Activated CD8-positive, alpha-beta memory T cell treated with anti-CD3 and anti-CD28 coated beads, Interleukin-2, amount 10 ng/mL, durations not matched to agents 7 days and 5 days (primary cell): ENCODE measurements around the gene ALX4. TPM values are rescaled to one million over a fixed set of nuclear protein-coding genes. Genes with fewer than 3 reads are reported as not detected.

ENCODE experiments used
- ATAC-seq: fragments of 150-1000 bp; cut with Tn5 transposase; one replicate; pipeline ENCODE4 v1.10.0; 2021; ENCODE audit warnings: moderate library complexity
- CTCF ChIA-PET: fragments of 350-600 bp; sonication (Branson Sonifier 250); formaldehyde crosslinking; loops from one replicate; lab custom pipeline; 2021; ENCODE audit warnings: antibody characterized with exemption; lab: Charles Lee
- DNase-seq: peaks from one replicate; pipeline ENCODE4 v3.0.0-alpha.2; 2020
- H3K27ac Mint-ChIP-seq: one replicate; pipeline ENCODE4 v1.8.0; 2021; ENCODE audit warnings: mild to moderate bottlenecking, mixed read lengths
- H3K27me3 Mint-ChIP-seq: one replicate; pipeline ENCODE4 v1.8.0; 2021; ENCODE audit warnings: mixed read lengths
- H3K36me3 Mint-ChIP-seq: one replicate; pipeline ENCODE4 v1.8.0; 2021; ENCODE audit warnings: mild to moderate bottlenecking, mixed read lengths
- H3K4me1 Mint-ChIP-seq: one replicate; pipeline ENCODE4 v1.8.0; 2021; ENCODE audit warnings: mixed read lengths
- H3K4me3 Mint-ChIP-seq: one replicate; pipeline ENCODE4 v1.8.0; 2021; ENCODE audit warnings: mild to moderate bottlenecking, moderate library complexity, mixed read lengths
- H3K9me3 Mint-ChIP-seq: one replicate; pipeline ENCODE4 v1.8.0; 2022; ENCODE audit warnings: low read depth, mixed read lengths
- total RNA-seq, 2 experiments: library from RNA; stranded (reverse); gene quantifications; one replicate each; pipeline ENCODE4 v1.2.3, GENCODE V29; 2021

ALX4 gene
- total RNA-seq, 2 experiments from 2014 or later = not detected

DNA sequence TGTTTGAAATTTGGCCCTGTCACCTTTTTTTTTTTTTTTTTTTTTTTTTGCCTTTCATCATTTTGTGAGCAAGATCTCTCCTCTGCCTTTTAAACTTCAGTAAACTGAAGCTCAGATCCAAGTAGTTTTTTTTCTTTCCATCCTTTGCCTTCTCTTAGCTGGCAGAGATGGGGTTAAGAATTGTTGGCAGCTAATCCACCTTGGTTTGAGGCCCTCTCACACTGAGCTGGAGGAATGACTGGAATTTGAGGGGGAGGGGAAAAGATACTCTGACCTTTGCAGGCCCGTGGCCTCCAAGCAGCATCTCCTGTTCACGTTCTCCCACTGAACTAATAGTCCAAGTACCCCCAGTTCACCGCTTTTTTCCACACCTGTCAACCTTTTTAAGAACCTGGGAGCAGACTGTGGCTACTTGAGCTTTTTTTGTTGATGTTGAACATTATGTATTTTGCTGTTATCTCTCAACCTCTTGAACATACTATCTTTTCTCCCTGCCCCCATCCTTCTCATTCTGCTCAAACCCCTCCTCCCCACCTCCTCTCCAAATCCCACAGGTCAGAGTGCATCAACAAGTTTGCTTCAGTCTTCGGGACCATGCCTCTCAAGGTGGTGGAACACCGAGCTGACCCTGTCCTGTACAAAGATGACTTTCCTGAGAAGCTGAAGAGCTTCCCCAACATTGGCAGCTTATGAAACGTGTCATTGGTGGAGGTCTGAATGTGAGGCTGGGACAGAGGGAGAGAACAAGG, 66.2 kb downstream of the ALX4 start:
- CTCF ChIA-PET = interaction anchor here (0.7 kb wide), 3 partner anchors 19 to 223 kb away, joined by 3 to 6 read pairs (median 4); no protein-coding TSS in a partner anchor
- no peaks in the 10 kb centered on the region for H3K9me3 Mint-ChIP-seq
- H3K27ac Mint-ChIP-seq = no peak overlapping the region
- H3K4me3 Mint-ChIP-seq = no peak overlapping the region
- no peaks in the 10 kb centered on the region for H3K4me1 Mint-ChIP-seq
- H3K27me3 Mint-ChIP-seq = no peaks in the 10 kb centered on the region
- DNase-seq (no peak), ATAC-seq (no peak)
- peaks cover 6% of the 10 kb centered on the region for H3K36me3 Mint-ChIP-seq

DNA sequence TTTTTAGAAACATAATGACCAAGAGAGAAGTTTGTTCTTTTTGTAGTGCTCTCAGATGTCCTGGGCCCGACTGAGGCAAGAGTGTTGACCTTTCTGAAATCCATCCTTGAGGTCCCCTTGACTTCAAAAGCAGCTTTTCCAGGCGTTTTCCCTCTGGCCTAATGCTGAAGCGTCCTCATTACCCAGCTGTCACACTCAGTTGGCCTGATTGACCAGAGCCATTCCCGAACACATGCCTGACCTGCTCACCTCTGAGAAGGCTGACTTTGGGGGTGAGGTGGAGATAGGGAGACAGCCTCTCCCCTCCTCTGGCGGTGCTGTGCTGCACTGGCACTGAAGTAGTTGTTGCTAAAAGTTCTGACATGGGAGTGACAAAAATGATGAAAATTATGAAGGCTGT, 66.9 kb downstream of the ALX4 start:
- ATAC-seq (no peak), DNase-seq (no peak)
- Mint-ChIP-seq H3K27me3 (no peaks in the 10 kb centered on the region), H3K4me3 (no peak overlapping the region), H3K36me3 (peaks cover 6% of the 10 kb centered on the region), H3K4me1 (no peaks in the 10 kb centered on the region), H3K27ac (no peak overlapping the region), H3K9me3 (no peaks in the 10 kb centered on the region)
- CTCF ChIA-PET = interaction anchor here (0.7 kb wide), 1 partner anchor 86 kb away, joined by 4 read pairs; no protein-coding TSS in a partner anchor

DNA sequence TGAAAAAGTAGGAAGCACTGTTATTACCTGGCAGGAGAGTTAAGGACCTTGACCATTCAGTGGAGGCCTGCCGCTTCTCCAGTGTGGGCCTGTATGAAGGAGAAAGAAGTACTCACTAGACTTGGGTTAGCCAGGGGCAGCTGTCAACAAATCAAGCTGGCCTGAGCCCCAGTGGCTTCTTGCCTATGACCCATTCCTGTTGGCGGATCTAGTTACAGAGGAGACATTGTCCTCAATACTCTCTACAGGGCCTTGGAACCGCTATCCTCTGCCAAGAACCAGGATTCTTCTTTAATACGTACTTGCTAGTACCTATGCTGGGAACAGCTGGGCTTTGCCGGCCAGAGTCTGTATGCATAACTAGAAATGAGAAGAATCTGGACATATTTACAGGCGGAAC, 68.1 kb downstream of the ALX4 start:
- no peaks in the 10 kb centered on the region for H3K27me3 Mint-ChIP-seq
- H3K9me3 Mint-ChIP-seq = no peaks in the 10 kb centered on the region
- CTCF ChIA-PET = no interaction called here
- H3K36me3 Mint-ChIP-seq = peaks cover 9% of the 10 kb centered on the region
- no peak overlapping the region for H3K4me3 Mint-ChIP-seq
- H3K27ac Mint-ChIP-seq = no peak overlapping the region
- no peak for DNase-seq
- ATAC-seq = no peak
- H3K4me1 Mint-ChIP-seq = no peaks in the 10 kb centered on the region

DNA sequence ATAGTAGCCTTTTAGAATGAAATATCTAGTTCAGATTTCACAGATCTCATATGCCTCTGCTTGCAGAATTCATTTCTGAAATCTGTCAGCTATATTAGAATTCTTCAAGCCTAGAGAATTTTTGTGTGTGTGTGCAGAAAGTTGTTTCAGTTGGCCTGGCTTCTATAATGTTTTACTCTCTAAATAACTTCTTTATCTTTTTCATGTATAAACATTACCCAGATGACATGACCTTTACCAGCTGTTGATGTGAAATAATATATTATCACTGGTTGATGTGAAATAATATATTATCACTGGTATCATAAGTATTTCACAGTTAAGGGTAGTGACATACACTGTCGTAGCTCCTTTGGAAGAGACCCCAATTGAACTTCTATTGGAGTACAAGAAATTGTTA, 72.8 kb downstream of the ALX4 start:
- ATAC-seq (no peak), DNase-seq (no peak)
- H3K27ac Mint-ChIP-seq = no peak overlapping the region
- H3K27me3 Mint-ChIP-seq = no peaks in the 10 kb centered on the region
- no peak overlapping the region for H3K4me3 Mint-ChIP-seq
- no peaks in the 10 kb centered on the region for H3K9me3 Mint-ChIP-seq
- no peaks in the 10 kb centered on the region for H3K4me1 Mint-ChIP-seq
- CTCF ChIA-PET = interaction anchor here (0.6 kb wide), 1 partner anchor 104 kb away, joined by 3 read pairs; no protein-coding TSS in a partner anchor
- peaks cover 17% of the 10 kb centered on the region for H3K36me3 Mint-ChIP-seq

DNA sequence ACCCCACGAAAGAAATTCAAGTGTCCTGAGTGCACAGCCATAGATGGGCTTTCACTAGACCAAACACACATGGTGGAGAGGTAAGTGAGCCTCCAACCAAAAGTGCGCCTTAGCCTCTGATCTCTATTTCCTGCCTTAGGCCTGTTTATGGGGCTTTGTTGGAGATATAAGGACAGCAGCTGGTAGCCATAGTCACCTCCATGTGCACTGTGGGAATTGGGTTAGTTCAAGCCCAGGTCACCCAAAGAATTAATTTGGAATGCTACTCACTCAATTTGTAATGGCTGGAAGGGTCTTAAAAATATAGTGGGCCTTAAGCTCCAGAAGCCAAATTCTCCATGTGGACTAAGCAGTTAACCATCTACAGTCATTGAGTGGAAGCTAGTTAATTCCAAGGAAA, 73.6 kb downstream of the ALX4 start:
- H3K27ac Mint-ChIP-seq = no peak overlapping the region
- no peaks in the 10 kb centered on the region for H3K9me3 Mint-ChIP-seq
- CTCF ChIA-PET = no interaction called here
- no peak overlapping the region for H3K4me3 Mint-ChIP-seq
- peaks cover 15% of the 10 kb centered on the region for H3K36me3 Mint-ChIP-seq
- ATAC-seq = no peak
- H3K27me3 Mint-ChIP-seq = no peaks in the 10 kb centered on the region
- no peak for DNase-seq
- no peaks in the 10 kb centered on the region for H3K4me1 Mint-ChIP-seq

DNA sequence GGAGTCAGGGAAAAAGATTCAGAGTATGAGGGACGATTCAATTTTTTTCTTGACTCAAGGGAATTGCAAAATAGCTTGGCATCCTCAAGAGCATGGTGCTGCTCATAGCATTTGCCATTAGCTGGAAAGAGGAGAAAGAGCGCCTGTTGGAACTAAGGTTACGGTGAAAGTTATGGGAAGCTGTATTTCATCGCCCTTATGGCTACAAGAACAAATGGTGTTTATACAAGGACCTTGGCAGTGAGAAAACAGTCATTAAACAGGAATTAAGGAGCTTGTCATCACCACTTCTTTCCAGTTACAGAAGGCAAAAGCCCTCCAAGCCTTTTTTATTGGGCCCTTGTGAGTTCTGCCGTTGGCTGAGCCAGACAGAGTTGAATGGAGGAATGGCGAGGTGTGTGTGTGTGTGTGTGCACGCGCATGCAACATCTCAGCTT, 74.2 kb downstream of the ALX4 start:
- CTCF ChIA-PET = no interaction called here
- Mint-ChIP-seq H3K4me3 (no peak overlapping the region), H3K4me1 (no peaks in the 10 kb centered on the region), H3K27me3 (no peaks in the 10 kb centered on the region), H3K9me3 (no peaks in the 10 kb centered on the region), H3K36me3 (peaks cover 15% of the 10 kb centered on the region), H3K27ac (no peak overlapping the region)
- DNase-seq (no peak), ATAC-seq (no peak)

DNA sequence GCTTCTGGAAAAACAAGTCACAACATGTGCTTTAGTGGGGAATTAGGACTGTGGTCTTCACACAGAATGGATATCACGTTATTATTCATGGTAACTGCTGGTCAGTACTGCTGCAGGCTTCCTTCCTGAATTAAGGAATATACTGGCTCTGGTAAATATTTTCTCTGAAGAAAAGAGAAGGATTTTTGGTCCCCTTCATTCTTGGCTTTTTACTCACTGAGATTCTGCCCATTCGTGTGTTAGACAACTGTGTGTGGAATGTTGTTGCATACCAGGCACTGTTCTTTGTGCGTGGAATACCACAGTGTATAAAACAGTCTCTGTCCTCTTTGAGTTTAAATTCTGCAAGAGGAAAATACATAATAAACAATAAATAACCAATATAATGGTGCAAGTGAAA, 80.3 kb downstream of the ALX4 start:
- Mint-ChIP-seq H3K27me3 (no peaks in the 10 kb centered on the region), H3K36me3 (no peaks in the 10 kb centered on the region), H3K4me1 (peaks cover 7% of the 10 kb centered on the region), H3K27ac (no peak overlapping the region), H3K4me3 (no peak overlapping the region), H3K9me3 (no peaks in the 10 kb centered on the region)
- CTCF ChIA-PET = no interaction called here
- DNase-seq (no peak), ATAC-seq (no peak)

DNA sequence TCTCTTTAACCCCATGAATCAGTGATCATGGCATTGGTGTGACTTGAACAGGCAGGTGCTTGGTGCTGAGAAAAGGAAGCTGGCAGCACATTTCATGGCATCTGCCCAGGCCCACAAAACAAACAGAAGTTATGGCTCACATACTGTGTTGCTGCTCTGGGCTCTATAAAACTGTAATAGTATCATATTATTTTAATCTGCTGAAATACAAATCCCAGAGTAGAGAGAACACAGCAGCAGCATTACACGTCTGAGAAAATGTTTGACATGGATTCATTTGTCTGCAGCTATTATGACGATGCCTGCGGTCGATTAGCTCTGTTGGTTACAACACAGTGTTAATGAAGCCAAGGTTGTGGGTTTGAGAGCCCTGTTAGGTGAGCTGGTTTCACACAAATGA, 80.8 kb downstream of the ALX4 start:
- DNase-seq = no peak
- no peak for ATAC-seq
- Mint-ChIP-seq H3K4me3 (no peak overlapping the region), H3K36me3 (no peaks in the 10 kb centered on the region), H3K9me3 (no peaks in the 10 kb centered on the region), H3K27ac (no peak overlapping the region), H3K27me3 (no peaks in the 10 kb centered on the region), H3K4me1 (peaks cover 7% of the 10 kb centered on the region)
- CTCF ChIA-PET = no interaction called here

DNA sequence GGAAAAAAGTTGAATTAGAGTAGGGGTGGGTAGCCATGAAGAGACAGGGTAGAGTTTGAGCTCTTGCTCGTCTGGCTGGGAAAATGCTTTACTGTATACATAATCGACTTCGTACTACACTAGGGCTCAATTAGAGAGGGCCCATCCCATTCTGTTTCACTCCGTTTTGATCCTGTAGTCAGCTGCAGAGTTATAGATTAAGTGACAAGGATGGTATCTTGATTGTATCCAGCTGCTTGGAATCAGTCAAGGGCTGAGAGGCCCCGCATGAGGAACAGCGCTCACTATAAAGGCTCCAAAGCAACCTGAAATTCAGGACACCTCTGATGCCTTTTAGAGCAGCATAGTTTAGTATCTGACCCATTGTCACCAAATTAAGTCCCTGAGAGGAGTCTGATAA, 81.6 kb downstream of the ALX4 start:
- peaks cover 7% of the 10 kb centered on the region for H3K4me1 Mint-ChIP-seq

DNA sequence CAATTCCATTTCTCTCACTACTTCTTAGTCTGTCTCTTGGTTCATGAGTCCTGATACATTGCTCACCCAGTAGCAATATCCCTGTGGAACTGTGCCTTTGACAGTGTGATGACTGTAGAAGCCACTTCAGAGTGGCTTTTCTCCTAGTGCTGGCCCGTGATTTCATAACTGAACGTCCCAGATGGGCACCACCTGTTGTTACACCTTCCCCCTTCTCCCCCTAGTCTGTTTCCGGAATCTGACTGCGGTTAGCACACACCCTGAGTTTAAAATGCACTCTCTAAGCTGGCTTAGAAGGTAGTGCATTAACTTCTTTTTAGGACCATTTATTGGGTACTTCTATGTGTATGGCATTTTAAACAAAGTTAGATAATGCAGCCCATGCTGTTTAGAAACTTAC, 83.0 kb downstream of the ALX4 start:
- H3K9me3 Mint-ChIP-seq = no peaks in the 10 kb centered on the region
- CTCF ChIA-PET = no interaction called here
- H3K27ac Mint-ChIP-seq = no peak overlapping the region
- no peaks in the 10 kb centered on the region for H3K27me3 Mint-ChIP-seq
- ATAC-seq = no peak
- no peak overlapping the region for H3K4me3 Mint-ChIP-seq
- no peak for DNase-seq
- no peaks in the 10 kb centered on the region for H3K36me3 Mint-ChIP-seq
- H3K4me1 Mint-ChIP-seq = peaks cover 7% of the 10 kb centered on the region

More for the DNA sequence above, 81.6 kb downstream of the ALX4 start:
- H3K27ac Mint-ChIP-seq = no peak overlapping the region
- H3K27me3 Mint-ChIP-seq = no peaks in the 10 kb centered on the region
- H3K36me3 Mint-ChIP-seq = no peaks in the 10 kb centered on the region
- DNase-seq (no peak), ATAC-seq (no peak)
- no peak overlapping the region for H3K4me3 Mint-ChIP-seq
- CTCF ChIA-PET = no interaction called here
- H3K9me3 Mint-ChIP-seq = no peaks in the 10 kb centered on the region

DNA sequence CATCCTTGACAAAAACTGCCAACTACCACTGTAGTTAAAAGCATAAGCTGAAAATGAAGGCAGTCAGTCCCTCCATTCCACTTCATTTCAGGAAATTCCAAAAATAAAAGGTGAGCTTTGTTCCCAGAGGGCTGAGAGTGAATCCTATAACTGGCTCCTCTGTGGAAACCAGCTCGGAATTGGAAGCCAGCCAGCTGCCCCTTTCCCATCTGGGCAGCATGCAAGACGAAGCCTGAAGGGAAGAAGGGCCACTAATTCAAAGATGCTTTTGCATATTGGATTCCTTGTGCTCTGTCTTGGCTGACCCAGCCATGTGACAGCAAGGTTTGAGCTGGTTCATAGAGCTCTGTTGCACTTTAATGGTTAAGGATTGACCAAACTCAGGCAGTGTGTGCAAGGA, 83.4 kb downstream of the ALX4 start:
- CTCF ChIA-PET = no interaction called here
- peaks cover 1% of the 10 kb centered on the region for H3K36me3 Mint-ChIP-seq
- H3K4me1 Mint-ChIP-seq = peaks cover 7% of the 10 kb centered on the region
- no peak for DNase-seq
- H3K9me3 Mint-ChIP-seq = no peaks in the 10 kb centered on the region
- H3K4me3 Mint-ChIP-seq = no peak overlapping the region
- H3K27ac Mint-ChIP-seq = no peak overlapping the region
- no peak for ATAC-seq
- H3K27me3 Mint-ChIP-seq = no peaks in the 10 kb centered on the region

DNA sequence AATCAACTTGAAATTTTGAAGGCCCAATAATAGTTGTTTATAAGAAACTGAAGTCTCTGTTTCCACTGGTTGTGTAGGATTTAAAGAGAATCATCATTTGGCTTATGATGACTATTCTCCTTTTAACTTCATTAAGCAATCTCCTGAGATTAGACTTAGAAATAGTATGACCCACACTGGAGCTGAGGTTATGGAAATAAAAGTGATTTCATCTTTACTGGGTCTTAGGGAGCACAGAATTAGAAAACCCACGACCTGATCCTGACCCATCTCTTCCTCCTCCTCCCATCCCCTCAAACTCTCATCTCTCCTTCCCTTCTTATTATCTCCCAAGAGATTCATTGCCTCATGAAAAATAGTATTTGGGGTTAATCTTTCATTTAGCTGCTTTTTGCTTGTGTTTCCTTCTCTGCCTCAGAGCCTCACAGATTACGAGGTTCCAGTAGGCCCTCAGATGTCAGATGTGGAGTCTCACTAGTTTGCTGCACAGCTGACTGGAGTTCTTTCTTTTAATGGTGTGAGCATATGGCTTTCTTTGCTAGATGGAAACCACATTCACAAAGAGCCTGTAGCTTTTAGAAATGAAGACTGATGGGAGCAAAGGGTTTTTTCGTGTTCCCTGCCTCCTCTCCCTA, 85.0 kb downstream of the ALX4 start:
- Mint-ChIP-seq H3K27me3 (no peaks in the 10 kb centered on the region), H3K9me3 (no peaks in the 10 kb centered on the region), H3K4me1 (peaks cover 7% of the 10 kb centered on the region), H3K4me3 (no peak overlapping the region), H3K36me3 (peaks cover 1% of the 10 kb centered on the region), H3K27ac (no peak overlapping the region)
- no peak for ATAC-seq
- no peak for DNase-seq
- CTCF ChIA-PET = interaction anchor here (0.6 kb wide), 1 partner anchor 19 kb away, joined by 3 read pairs; no protein-coding TSS in a partner anchor

DNA sequence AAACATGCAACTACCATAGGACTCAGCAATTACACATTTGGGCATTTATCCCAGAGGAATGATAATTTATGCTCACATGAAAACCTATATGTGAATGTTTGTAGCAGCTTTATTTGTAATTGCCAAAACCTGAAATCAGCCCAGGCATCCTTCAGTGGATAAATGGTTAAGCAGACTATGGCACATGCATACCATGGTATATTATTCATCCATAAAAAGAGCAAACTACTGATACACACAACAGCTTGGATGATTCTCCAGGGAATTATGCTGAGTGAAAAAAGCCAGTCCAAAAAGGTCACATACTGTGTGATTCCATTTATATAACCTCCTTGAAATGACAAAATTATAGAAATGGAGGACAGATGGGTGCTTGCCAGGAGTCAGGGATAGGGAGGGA, 86.7 kb downstream of the ALX4 start:
- H3K27ac Mint-ChIP-seq = no peak overlapping the region

DNA sequence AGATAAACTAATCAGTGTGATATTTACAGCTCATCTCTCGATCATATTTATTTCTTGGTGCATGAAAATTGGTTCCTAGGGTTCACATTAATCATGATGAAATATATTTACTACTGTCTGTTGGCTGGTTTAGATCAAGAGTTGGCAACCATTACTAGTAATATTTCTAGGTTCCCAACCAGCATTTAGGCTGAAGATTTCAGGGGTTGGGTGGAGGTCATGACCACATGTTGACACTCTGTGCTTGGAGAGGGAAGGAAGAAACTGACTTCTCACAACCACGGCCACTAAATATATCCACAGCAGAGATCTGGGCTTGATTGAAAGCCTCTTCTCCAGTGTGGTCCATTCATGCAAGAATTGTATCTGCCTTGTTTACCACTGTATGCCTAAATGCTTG, 87.9 kb downstream of the ALX4 start:
- ATAC-seq (no peak), DNase-seq (no peak)
- H3K9me3 Mint-ChIP-seq = no peaks in the 10 kb centered on the region
- no peak overlapping the region for H3K27ac Mint-ChIP-seq
- no peak overlapping the region for H3K4me3 Mint-ChIP-seq
- H3K4me1 Mint-ChIP-seq = peaks cover 3% of the 10 kb centered on the region
- CTCF ChIA-PET = no interaction called here
- peaks cover 4% of the 10 kb centered on the region for H3K36me3 Mint-ChIP-seq
- H3K27me3 Mint-ChIP-seq = no peaks in the 10 kb centered on the region

More for the DNA sequence above, 86.7 kb downstream of the ALX4 start:
- Mint-ChIP-seq H3K9me3 (no peaks in the 10 kb centered on the region), H3K27me3 (no peaks in the 10 kb centered on the region), H3K4me3 (no peak overlapping the region), H3K4me1 (peaks cover 7% of the 10 kb centered on the region), H3K36me3 (peaks cover 3% of the 10 kb centered on the region)
- DNase-seq (no peak), ATAC-seq (no peak)
- CTCF ChIA-PET = no interaction called here
